HG03565 (cell line): ENCODE data around the gene S100A5.
"Not testable (repeated sequence)": the region's sequence is repeated elsewhere in the genome, so short reads cannot be mapped to it uniquely, and the experiment has no call there.

Experiments
- ATAC-seq: cut with Tn5 transposase; IDR thresholded peaks from one replicate; pipeline ENCODE4 v1.9.1; 2021; ENCODE audit warnings: mild to moderate bottlenecking, moderate library complexity; ENCODE audit not compliant: unreplicated experiment

S100A5 gene

DNA sequence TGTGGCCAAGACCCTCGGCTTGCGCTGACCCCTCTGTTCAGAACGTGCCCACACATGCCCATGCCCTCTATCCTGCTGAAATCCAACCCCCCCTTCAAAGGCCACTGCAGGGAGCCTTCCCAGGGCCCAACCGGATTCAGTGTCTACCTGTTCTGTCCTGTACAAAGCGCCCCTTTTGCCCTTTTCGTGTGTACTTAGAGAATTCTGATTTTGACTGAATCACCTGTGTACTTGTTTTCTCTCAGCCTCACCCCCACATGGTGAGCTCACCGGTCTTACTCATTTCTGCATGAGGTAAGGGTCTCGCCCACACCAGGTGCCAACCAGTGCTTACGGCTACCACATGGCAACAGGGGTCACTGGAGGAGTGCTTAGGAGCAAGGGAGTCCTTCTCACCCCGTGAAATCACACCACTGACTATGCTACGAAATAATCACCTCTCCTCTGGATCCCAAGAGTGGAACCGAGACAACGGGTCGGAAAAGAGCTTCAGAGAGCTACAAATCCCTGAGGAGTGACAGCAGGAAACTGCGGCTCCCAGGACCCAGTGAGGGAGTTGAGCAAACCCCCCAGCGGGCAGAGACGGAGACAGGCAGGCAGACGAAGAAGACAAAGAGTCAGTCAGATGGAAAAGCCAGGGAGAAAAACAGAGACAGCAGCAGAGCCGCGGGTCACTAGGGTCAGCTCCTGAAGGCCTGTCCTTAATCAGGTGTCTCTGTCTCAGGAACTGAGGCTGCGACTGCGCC, 27.1 kb upstream of the S100A5 start:
- ATAC-seq = no peak

DNA sequence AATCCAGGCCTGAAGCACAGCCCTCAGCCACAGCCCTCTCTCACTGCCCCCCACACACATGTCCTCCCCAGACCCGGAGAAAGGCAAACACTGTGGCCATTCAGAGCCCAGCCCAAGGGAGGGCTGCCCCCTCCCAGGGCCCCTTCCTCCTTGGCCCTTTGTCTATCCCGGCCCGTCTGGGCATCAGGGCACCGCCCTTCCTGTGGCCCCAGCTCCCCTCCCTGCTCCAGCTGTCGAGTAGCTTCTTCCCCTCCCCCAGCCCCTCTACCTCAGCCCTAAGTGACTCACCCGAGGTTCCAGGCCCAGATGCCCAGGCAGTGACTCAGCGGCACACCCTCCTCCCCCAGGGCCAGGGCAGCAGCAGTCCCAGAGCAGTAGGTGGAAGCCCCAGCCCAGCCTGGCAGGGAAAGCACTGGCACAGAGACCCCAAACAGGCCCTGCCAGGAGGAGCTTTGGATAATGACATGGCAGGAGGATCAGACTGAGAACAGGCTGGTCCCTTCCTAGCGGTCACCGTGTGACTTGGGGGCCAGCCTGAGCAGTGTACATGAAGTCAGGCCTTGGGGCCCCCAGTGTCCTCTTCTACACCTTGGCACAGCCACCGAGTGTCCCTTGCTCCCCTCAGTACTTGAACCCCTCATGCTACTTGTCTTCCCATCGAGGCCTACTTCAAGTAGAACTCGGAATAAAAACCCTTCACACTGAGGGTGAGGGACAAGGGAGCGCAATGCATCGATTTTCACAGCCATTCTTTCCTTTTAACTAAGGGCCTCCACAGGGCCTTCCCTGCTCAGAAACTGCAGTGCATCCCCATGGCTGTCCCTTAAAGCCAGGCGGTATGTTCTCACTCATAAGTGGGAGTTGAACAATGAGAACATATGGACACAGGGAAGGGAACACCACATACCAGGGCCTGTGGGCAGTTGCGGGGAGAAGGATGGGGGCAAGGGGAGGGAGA, 26.0 kb upstream of the S100A5 start:
- ATAC-seq = no peak

DNA sequence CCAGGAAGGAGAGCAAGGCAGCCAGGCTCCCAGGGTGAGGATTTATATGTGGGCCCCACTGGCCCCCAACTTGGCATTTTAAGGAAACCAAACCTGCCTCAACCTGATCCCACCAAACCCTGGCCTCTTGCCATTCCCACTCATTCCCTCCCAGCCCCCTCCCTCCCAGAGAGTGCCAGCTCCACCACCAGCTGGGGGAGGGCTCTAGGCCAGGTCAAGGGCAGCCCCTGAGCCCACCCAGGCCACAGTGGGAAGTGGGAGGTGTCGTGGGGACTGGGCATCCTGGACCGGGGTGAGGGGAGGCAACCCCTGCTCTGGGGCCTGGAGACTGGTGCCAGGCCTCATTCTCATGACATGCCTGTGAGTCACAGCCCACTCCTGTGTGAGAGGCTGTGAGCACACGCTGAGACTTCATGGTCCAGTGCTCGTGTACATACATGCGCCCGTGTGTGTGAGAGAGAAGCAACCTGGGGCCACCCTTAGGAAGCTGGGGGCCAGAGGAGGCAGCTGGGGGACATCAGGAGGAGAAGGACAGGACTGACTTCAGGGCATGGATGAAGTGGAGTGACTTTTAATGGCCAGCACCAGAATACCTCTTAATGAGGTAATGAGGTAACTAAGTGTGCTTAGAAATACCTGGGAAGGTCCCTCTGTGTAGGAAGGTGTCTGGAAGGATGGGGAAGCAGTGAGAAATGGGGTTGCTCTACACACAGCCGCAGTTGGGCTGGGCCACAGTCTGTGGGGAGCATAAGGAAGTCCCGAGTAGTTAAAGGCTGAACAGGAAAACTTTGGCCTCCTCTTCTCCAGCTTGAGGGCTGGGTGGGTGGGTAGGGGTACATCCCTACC, 25.0 kb upstream of the S100A5 start, which contains the start of gene S100A2:
Gene S100A2, minus strand, starts transcription at position 316 of the 846 bp plus-strand sequence. CDS start 1,967 bp downstream, outside the sequence.
- ATAC-seq = no peak

DNA sequence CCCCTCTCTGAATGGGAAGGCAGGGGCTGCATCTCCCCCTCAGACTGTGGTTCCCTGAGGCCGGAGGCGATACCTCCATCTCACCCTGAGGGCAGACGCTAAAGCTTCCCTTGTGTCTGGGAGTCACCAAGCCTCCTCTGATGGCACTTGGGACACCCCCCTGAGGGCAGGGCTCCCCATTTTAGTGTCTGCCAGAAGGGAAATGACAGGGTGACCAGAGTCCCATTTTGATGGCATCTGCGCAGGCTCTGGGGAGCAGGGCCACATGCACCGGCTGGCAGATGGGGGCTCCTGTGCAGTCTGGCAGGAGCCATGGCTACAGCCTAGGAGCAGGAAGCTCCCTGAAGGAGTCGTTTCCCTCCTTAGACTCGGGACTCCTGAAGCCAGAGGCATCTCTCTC, 23.3 kb upstream of the S100A5 start:
- no peak for ATAC-seq

DNA sequence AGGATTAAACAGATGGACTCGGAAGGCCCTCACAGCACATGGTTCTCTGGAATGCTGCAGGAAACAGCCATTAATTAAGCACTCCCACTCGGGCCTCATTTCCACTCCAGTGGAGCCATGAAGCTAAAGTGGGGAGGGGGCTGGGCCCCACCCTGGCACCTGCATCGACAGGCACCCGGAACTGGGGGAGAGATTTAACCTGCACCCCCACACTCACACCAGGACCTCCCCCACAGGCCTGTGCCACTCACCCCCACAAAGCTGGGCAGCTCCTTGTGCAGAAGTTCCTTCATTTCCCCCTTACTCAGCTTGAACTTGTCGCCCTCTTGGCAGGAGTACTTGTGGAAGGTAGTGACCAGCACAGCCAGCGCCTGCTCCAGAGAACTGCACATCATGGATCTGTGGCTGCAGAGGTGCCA, 22.8 kb upstream of the S100A5 start:
- ATAC-seq = no peak

DNA sequence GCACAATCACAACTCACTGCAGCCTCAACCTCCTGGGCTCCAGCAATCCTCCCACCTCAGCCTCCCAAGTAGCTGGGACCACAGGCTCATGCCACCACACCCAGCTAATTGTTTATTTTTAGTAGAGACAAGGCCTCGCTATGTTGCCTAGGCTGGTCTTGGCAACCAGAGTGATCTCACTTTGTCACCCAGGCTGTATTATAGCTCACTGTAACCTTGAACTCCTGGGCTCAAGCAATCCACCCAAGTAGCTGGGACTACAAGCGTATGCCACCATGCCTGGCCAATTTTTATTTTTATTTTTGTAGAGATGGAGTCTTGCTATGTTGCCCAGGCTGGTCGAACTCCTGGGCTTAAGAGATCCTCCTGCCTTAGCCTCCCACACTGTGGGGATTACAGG, 21.3 kb upstream of the S100A5 start:
- ATAC-seq = not testable (repeated sequence)

DNA sequence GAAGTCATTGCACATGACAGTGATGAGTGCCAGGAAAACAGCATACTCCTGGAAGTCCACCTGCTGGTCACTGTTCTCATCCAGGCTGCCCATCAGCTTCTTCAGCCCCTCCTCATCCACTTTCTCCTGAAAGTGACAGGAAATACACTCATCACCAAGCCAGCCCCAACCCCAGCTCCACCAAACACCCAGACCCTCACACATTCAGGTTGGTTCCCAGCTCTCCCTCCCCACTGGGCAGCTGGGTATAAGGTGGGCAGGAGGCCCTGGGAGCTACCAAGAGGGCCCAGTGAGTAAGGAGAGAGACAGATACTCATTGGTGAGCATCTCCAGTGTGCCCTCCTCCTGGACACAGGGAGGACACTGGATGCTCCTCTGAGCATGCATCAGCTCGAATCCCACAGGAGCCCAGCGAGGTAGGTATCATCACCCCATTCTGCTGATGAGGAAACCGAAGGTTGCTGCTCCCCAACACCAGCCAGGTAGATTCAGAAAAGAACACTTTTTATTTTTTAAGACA, 20.8 kb upstream of the S100A5 start:
- ATAC-seq = no peak

DNA sequence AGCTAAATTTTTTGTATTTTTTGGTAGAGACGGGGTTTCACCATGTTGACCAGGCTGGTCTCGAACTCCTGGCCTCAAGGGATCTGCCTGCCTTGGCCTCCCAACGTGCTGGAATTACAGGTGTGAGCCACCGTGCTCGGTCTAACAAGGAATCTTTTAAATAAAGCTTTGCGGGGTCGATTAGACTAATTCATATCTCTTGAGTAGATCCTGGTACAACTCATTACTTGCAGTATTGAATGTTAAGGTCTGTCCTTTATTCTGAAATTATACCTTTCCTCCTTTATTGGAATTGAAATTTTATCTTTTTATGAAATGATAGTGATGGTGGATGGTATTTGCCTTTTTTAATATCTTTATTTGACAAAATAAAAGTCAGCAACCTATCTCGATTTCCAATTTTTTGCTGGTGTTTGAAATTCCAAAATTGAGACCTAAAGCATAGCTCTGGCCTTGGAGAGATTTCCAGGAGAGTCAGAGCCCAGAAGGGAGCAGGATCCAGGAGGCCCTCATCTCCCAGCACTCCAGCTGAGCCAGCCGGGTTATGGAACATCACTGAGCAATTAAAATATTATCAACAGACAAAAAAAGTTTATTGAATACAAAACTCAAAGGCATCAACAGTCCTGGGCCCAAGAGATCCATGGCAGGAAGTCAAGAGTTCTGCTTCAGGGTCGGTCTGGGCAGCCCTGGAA, 20.2 kb upstream of the S100A5 start:
- no peak for ATAC-seq

DNA sequence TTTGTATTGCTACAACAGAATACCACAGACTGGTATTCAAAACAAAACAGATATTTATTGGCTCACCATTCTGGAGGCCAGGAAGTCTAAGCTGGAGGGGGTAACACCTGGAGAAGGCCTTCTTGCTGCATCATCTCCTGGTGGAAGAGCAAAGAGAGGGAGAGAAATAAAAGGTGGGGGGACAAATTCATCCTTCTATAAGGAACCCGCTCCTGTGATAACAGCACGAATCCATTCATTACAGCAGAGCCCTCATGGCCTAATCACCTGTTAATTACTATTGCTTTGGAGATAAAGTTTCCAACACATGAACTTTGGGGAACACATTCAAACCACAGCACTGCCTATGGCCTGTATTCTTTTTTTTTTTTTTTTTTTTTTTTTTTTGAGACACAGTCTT, 19.5 kb upstream of the S100A5 start:
- no peak for ATAC-seq

DNA sequence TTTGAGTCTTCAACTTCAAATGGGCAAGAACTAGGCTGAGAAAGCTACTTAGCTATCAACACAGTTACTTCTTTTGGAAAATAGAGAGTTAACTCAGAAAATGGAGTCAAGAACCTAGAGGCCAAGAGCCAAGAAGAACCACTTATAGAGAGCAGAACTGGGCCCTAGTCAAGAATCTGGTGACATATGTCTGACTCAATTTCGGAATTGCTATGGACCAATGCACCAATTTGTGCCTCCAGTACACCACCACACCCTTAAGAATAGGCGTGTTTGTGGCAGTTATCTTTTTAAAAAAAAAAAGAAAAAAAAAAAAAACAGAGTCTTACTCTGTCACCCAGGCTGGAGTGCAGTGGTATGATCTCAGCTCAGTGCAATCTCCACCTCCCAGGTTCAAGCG, 17.1 kb upstream of the S100A5 start:
- ATAC-seq = no peak

DNA sequence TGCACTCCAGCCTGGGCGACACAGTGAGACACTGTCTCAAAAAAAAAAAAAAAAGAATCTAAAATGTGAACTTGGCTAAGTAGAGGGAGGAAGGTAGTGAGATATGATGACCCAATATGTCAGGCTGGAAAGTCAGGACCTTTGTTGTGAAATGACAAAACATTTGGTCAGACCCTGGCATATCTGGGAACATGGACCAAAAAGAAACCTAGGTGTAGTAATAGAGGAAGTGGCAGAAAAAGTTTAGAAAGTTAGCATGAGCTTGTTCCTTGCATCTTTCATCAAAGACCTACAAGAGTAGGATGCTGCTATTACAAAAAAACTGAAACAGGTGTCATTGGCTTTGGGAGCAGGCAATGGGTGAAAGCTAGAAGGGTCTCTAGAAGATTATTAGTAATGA, 15.6 kb upstream of the S100A5 start:
- ATAC-seq = no peak

DNA sequence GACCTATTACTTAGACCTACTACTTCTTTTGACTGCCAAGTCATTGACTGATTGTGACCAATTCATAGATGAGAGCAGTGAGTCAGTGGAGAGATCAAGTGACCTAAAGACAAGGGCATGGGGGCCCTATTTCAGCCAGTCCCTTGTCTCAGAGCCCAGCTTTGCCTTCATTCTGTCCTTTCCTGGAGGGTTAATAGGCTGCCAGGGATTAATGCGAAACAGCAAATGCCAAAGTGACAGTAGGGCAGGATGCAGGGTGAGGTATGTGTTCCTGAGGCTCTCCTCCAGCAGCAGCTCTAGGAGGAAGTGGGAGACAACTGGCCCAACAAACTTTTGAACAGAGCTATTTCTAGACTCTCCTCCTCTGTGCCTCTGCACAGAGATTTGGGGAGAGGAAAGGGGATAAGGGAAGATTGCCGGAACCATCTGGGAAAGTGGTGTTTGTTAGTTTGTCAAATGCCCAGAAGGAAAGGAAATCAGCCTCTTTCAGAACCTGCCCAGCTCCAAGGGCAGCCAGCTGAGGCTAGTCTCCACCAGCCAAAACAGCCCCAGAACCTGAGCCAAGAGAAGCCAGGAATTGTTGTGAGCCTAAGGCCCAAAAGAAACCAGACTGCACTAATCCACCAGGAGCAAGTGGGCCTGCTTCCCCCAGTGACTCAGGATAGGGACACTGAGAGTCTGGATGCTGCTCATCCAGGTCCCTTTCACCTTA, 13.3 kb upstream of the S100A5 start:
- no peak for ATAC-seq

DNA sequence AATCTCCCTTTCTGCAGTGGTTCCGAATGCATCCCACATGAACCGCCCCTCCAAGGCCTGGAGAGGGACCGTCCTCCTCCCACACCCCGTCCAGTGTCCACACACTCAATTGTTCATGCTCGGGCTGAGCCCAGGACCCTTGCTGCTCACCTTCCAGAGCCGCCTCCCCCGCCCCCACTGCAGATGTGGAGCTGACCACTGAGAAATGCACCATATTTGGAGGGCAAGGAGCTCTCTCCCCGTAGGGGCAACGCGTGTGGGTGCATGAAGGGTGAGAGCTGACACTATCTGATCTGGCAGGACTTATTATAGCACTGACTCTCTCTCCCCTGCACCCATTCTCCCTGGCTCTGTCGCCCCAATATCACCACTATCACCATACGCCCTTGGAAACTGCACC, 12.4 kb upstream of the S100A5 start:
- no peak for ATAC-seq

DNA sequence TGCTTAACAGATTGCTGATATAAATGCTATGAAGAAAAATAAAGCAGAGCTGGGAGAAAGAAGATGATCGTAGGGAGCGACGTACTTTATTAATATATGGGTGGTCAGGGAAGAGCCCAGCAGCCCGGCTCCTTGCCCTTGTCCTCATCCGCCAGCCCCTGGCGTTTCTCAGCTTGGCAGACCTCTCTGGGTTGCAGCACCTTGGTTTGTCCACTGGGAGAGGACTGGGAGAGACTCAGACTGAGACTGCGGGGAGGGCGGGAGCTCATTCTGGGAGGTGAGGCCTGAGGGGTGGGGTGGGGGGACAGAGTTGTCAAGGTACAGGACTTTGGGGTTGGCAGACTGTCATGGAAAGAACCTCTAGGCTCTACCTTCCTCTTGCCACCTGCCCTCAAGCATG, 11.6 kb upstream of the S100A5 start:
- no peak for ATAC-seq

DNA sequence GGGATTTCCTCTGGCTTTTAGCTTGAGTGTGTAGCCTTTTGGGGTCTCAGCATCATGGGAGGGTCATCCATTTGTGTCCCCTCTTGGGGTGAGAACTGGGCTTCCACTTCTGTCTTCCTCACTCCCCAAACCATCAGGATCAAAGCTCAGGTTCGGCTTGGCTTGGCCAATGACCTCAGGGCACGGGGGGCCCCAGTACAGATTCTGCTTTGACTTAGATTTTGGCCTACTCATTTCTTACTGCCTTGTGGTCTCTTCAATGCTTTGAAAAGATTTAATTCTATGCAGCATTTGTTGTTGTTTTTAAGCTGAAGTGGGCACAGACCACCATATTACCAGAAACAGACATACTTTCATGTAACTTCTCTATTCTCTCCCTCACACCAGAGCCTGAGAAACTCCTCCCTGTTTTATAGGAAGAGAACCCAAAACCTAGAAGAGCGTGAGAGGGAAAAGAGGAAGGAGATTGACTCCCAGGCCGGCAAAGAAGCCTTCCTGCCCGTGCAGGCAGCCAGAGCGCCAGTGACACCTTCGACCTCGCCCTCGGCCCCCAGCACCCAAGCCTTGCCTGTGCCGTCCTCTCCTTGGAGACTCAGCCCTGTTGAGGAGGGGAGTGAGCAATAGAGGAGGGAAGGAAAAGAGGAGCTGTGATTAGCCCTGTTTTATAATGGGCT, 10.2 kb upstream of the S100A5 start:
- ATAC-seq = no peak

DNA sequence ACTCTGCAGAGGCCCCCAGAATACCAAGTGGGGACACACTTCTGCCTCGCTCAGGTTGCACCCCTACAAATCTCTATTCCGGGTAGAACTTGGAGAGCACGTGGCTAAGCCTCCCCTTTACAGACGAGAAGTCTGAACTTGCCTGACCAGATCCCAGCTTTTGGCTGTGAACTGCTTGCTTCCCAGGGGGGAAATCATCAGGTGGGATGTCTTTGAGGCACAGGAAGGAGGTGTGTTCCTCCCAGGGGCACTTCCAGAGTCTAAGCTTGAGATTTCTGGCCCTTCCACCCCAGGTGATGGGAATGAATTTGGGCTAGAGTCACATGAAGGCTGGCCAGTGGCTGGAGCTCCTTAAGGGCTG, 9.6 kb upstream of the S100A5 start:
- ATAC-seq = no peak

DNA sequence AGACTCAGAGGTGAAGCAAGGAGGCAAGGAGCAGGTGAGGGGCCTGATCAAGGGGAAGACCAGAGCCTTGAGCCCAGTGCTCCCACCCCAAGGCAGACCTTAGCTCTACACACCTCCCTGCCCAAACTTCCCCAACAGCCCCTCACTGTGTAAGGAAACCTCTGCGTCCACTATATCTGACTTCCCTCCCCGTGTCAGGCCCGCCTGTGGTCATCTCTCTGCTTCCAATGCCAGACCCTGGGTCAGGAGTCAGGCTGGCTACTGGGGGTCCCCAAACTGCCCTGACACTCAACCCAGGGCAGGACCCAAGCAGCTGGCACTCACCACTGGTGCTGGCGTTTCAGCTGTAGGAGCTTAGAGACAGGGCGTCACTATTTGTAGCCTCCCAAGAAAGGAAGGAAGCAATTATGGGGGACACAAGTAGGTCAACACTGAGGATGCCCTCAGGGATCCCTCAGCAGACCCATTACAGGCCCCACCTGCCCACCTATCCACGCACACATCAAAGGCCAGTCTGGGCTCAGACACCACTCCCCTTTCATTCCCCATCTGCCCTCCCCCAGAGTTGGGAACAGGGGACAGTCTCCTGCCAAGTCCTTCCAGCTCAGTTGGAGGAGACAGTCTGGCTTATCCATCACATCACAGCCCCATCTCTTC, 9.1 kb upstream of the S100A5 start:
- ATAC-seq = no peak
